ENCODE results near the gene LARP4.

Gene LARP4

GRCh38 chr12:50400638-50401499 is at the start of gene LARP4:
TSS of gene LARP4 (plus strand) at chr12:50400885. CDS start at chr12:50401011, 126 bp downstream.
- DNase-seq (ENCODE audit: extremely low read depth, low read depth), result peak; percentile 67
- TF ChIP-seq CTCF (IDR thresholded peaks at IDR 0.05; ENCODE audit: low read depth, low read length), result no peak

- no peak for TF ChIP-seq CTCF (IDR thresholded peaks at IDR 0.05; ENCODE audit: low read depth, low read length)
- no peak for DNase-seq (ENCODE audit: extremely low read depth, low read depth)
Observed at GRCh38 chr12:50351120-50352043, 49.3 kb upstream of the LARP4 start.

GRCh38 chr12:50353404-50353803 is 47.3 kb upstream of the LARP4 start:
- no peak for TF ChIP-seq CTCF (IDR thresholded peaks at IDR 0.05; ENCODE audit: low read depth, low read length)
- no peak for DNase-seq (ENCODE audit: extremely low read depth, low read depth)

- TF ChIP-seq CTCF (IDR thresholded peaks at IDR 0.05; ENCODE audit: low read depth, low read length), result no peak
Observed at GRCh38 chr12:50353869-50354593, 46.7 kb upstream of the LARP4 start.

GRCh38 chr12:50354908-50355307 is 45.8 kb upstream of the LARP4 start:
- no peak for DNase-seq (ENCODE audit: extremely low read depth, low read depth)
- TF ChIP-seq CTCF (IDR thresholded peaks at IDR 0.05; ENCODE audit: low read depth, low read length), result no peak

More at GRCh38 chr12:50353869-50354593, 46.7 kb upstream of the LARP4 start:
- no peak for DNase-seq (ENCODE audit: extremely low read depth, low read depth)

- no peak for TF ChIP-seq CTCF (IDR thresholded peaks at IDR 0.05; ENCODE audit: low read depth, low read length)
- DNase-seq (ENCODE audit: extremely low read depth, low read depth), result no peak
Observed at GRCh38 chr12:50355365-50355764, 45.3 kb upstream of the LARP4 start.
